HG03571 (cell line): Measurements from ENCODE around the gene TRIM64.
"Not testable (repeated sequence)": the region's sequence is repeated elsewhere in the genome, so short reads cannot be mapped to it uniquely, and the experiment has no call there.

Experiments used
- ATAC-seq: cut with Tn5 transposase; IDR thresholded peaks from one replicate; pipeline ENCODE4 v1.9.1; 2021; ENCODE audit not compliant: unreplicated experiment

The TRIM64 gene, protein sequence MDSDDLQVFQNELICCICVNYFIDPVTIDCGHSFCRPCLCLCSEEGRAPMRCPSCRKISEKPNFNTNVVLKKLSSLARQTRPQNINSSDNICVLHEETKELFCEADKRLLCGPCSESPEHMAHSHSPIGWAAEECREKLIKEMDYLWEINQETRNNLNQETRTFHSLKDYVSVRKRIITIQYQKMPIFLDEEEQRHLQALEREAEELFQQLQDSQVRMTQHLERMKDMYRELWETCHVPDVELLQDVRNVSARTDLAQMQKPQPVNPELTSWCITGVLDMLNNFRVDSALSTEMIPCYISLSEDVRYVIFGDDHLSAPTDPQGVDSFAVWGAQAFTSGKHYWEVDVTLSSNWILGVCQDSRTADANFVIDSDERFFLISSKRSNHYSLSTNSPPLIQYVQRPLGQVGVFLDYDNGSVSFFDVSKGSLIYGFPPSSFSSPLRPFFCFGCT

DNA sequence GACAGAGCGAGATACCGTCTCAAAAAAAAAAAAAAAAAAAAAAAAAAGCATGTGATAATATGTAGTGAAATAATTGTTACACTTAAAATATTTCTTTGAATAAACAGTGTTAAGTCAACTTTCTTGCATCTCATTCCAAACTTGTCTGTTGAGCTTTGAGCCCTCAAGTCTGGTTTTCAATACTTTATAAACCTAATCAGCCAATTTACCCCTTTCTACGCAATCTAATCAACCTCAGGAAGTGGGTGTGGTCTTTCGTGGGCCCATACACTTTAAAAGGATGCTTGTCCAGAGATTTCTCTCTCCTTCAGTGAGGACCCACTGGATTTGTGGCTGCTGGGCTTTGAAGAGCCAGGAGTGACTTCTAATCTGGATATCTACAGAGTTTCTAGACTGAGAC, at the start of gene TRIM64:
Gene TRIM64, plus strand, starts transcription at position 301 of the 400 bp plus-strand sequence. CDS start 2,467 bp downstream, outside the sequence.
- not testable (repeated sequence) for ATAC-seq

DNA sequence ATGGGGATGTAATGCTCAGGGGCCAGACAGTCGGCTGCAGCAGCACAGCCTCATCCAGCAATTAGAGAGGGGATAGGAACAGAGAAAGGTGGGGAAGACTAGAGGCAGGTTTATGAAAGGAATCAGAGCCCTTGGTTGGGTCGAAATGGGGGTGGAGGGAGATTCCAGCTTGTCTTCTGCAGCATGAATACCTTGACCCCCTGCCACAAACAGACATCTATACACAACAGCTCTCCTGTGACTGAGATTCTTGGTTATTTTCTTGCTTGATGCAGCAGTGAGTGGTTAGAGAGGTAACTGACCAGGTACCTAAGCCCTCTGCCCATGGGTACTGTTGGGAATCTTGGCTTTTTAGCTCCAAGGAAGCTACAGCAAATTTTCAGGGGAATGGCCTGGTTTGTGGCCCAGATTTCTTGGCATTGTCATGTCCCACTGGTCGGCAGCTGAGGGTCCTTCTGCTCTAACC, 43.6 kb upstream of the TRIM64 start, which contains the start of gene TRIM49D1:
Gene TRIM49D1, minus strand, starts transcription at position 51 of the 466 bp plus-strand sequence. CDS start 4,535 bp downstream, outside the sequence.
- no peak for ATAC-seq

DNA sequence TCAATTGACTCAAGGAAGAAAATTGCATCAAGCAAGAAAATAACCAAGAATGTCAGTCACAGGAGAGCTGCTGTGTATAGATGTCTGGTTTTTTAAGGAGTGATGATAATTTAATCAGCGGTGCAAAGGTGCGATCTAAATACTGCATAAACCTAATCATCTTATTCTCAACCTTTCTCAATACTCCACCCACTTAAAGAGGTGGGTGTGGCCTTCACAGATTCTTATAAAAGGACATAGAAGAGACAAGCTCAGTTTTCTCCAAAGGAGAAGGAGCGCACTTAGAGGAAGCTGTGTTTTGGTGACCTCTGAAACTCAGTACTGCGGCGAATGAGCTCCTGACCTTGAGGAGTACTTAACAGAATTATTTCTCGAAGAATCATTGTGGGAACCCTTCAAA, 42.1 kb upstream of the TRIM64 start, which contains the start of gene TRIM49D2:
Gene TRIM49D2, plus strand, starts transcription at position 301 of the 400 bp plus-strand sequence. CDS start 2,698 bp downstream, outside the sequence.
- not testable (repeated sequence) for ATAC-seq

DNA sequence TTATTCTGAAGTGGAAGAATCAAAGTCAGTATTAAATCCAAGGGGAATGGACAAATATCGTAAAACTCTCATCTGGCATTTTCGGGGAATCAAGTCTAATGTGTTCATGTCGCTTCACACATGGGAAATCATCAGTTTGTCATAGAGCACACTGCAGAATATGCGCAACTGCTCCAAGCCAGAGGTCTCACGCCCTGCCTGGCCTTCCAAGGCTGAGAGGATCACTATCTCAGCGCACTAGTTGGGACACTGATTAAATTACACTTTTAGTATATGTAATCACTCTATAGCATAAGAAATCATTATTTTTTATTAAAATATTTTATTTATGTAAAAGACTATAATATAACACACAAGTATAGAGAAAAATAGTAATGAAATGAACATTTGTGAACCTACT, 5.0 kb upstream of the TRIM64 start:
- not testable (repeated sequence) for ATAC-seq
